Measurements from ENCODE around the gene FOSL1.

GRCh38 chr11:65871811-65872548 lies 28.2 kb downstream of the FOSL1 start:
- TF ChIP-seq CTCF (IDR thresholded peaks at IDR 0.05), result no peak
- no peak for TF ChIP-seq EZH2phosphoT487 (IDR thresholded peaks at IDR 0.05)
- TF ChIP-seq EZH2 (IDR thresholded peaks at IDR 0.05), result no peak

Measured in neural progenitor cell (in vitro differentiated cells).